GM03348 (cell line): ENCODE measurements around the gene SCN9A.
"Not testable (repeated sequence)": the region's sequence is repeated elsewhere in the genome, so short reads cannot be mapped to it uniquely, and the experiment has no call there.

Experiments used
- DNase-seq: peaks from one replicate; pipeline ENCODE4 v3.0.0; 2012; ENCODE audit warnings: low spot score

The SCN9A gene

DNA sequence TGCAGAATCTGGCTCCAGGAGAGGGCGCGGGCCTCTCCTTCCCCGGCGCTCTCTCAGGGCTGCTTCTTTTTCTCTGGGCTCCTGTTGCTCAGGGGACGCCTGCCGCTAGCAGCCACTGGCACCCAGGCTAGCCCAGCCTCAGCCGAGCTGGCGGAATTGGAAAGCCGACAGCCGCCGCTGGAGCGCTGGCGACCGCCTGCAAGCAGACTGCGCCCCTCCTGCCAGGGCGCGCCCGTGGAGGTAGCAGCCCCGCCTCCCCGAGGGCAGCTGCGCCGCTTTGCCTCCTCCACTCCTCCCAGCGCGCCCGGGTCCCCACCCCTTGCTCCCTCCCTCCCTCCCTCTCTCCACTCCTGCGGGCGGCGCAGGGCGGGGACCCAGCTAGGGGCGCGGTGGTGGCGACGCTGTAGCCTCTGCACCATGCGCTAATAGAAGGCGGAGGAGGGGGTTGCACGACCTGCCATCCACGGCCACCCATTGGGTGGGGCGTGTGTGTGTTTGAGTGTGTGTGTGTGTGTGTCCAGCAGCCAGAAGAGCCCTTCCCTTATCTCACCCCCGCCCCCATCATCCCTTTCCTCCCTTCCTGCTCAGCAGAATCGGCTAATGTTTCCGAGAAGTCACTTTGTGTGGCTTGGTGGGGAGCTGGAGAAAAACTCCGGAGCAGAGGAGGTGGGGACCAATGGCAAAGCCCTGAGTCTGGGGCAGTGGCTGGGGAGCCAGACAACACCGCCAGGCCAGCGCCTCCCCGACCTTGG lies at the start of gene SCN9A:
TSS of gene SCN9A (minus strand) at position 209 of the 752 bp plus-strand sequence. CDS start 64,188 bp downstream, outside the sequence.
- peak; percentile 91 for DNase-seq

GRCh38 chr2:166424841-166425240 lies 49.1 kb upstream of the SCN9A start:
- DNase-seq = no peak

GRCh38 chr2:166419616-166419934 lies 43.8 kb upstream of the SCN9A start:
- DNase-seq = peak; percentile 7

DNA sequence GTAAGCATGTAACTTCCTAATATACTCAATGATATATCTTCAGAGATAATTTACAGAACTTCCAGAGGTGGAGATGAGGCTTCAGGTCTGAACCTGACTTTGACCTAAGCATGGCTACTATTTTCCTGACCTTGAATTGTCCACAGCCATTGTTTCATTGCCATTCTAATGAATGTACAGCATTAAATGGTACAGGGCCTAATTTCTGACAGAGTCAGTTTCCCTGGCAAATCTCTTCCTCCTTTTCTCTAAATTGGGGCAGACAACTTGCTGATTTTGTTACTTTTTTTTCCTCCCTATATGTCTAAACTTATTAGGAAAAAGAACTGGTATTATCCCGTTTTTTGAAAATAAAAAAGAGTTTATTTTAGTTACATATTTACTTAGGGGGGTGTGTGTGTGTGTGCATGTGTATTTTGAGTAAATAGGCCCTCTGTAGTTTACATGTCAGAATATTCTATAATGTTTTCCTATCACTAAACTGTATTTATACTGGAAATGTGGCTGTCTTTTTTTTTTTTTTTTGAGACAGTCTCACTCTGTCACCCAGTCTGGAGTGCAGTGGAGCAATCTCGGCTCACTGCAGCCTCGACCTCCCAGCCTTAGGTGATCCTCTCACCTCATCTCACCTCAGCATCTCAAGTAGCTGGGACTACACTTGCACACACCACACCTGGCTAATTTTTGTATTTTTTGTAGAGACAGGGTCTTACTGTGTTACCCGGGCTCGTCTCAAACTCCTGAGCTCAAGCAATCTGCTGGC lies 43.3 kb upstream of the SCN9A start:
- no peak for DNase-seq

- DNase-seq = peak; percentile 5
Measured at GRCh38 chr2:166417669-166418068, 41.9 kb upstream of the SCN9A start.

DNA sequence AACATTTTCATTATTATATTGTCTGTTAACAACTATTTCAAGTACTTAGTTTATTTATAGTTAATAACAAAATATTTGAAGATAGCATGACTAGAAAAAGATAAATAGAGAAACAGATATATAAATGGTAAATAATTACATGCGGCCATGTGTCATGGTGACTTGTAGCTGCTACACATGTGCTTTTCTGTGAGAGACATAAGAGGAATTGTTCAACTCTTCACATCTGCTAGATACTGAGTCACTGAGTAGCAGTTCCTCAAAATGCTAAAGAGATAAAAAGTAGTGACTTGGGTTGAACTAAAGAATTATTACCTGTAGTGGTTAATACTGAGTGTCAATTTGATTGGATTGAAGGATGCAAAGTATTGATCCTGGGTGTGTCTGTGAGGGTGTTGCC lies 37.5 kb upstream of the SCN9A start:
- DNase-seq = no peak

DNA sequence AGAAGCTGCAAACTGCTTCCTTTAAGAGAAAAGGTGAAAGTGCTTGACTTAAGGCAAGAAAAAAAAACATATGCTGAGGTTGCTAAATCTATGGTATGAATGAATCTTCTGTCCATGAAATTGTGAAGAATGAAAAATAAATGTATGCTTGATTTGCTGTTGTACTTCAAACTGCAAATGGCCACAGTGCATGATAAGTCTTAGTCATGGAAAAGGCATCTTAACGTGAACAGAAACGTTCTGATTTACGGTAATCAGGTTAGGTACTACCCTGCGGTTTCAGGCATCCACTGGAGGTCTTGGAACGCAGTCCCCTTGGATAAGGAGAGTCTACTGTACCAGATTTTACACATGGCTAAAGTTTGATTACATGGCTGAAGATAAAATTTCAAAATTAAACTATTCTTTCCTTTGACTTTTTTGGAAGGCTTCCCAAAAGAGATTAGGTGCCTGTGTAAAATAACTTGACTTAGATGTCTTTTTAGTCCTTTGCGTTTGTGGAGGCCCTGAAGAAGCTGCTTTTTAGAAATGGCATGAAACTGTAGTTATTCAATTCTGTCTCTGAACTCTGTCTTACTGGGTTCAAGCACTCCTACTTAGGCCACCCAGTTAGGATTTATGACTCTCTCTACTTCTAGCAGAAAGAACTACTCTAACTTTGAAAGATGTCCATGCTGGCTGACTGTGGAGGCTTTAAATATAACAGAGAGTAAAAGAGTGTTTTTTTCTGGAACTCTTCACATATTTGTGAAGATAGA lies 35.9 kb upstream of the SCN9A start:
- no peak for DNase-seq

DNA sequence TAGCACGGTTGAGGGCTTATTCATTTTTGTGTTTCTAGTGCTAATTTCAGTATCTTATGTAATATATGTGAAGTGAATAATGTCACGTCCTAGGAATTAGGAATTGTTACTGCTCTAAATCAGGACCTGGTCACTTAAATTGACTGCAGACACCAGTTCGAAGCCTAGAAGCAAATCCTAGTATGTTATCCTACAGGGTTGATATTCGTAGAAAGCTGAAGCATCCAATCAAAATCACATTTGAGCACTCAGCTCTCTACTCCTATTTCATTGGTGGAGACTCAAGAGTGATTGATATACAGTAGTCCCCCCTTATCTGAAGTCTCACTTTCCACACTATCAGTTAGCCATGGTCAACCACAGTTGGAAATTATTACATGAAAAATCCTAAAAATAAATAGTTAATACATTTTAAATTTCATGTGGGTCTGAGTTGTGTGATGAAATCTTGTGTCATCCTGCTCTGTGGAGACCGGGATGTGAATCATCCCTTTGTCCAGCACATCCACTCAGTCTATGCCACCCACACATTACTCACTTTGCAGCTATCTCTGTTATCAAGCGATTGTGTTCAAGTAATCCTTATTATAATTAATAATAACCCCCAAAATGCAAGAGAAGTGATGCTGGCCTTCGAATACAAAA lies 35.2 kb upstream of the SCN9A start:
- DNase-seq = peak; percentile 30

GRCh38 chr2:166407746-166408145 lies 32.0 kb upstream of the SCN9A start:
- not testable (repeated sequence) for DNase-seq

DNA sequence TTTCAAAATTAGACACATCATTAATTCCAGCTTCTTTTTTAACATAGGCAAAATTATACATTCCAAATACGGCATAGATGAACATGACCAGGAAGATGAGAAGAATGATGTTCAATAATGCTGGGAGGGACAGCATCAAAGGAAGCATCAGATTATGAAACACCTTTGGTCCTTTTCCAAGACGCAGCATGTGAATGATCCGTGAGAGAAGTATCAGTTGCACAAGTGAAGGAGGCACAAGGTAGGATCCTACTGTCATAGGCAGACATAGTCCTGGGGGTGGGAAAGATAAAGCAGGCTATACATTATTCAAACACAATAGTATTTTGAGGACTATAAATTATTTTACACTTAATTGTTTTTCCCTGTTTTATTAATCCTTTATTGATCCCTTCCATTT lies 30.6 kb upstream of the SCN9A start:
- DNase-seq = no peak

GRCh38 chr2:166405569-166405926 lies 29.8 kb upstream of the SCN9A start:
- DNase-seq = no peak

DNA sequence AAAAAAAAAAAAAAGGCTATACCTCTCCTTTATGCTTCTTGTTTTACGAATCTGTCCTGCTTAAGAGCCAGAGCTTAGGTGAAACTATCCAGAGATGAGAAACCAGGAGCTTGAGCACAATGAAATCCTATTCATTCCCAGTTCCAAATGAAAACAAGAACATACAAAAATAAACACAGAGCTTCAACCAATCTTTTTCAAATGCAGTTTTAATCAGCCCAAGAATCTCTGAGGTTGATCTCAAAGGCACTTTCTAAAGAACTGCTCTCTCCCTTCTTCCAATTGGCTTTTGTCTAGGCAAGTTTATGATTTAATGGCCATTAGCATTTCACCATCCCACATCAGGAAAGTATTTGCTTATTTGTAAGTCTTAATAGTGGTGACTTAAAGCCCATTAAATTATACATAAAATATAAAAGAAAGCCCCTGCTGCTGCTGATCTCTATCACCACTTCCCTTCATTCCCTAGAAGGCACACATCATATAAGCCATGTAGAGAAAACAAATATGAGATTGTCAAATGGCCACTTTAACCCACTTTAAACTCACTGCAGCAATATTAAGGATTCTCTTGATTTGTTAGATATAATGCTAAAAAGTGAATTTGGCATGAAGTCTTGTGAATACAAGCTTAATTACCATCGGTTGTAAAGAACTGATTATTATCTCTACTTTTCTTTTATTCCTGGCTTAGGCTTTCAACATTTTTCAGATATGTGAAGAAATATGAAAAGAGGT lies 29.3 kb upstream of the SCN9A start:
- DNase-seq = no peak

DNA sequence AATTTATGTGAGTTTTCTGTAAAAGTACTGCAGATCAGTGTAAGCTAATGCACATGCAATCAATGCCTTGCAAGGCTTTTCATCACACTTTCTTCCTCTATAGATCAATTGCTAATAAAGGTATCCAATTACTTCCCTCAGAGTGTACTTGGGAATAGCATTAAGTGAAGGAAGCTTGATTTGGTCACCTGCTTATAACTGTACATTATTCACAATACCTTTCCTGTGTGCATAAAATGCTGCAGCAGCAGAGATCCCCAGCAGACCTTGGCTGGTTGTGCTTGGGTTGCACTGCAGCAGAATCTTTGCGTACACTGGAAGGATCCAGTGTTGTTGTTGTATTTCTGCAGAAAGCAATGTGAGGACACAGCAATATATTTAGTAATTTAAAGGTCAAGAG lies 18.5 kb upstream of the SCN9A start:
- DNase-seq = no peak

DNA sequence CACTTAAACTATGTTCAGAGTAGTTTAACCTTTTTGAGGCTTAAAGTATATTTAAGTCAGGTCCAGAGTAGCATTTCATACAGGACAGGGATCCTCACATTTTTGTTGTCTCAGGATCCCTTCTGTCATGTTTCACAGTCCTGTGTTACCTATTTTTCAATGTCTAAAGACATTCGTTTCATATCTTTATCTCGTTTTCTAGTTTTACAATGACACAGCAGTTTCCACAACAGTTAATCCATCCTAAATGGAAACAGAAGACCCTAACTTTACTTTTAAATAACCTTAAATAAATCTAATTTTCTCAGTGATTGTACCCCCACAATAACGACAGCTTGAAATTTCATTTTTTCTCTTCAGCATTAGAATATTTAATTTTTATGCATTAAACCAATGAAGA lies 17.3 kb upstream of the SCN9A start:
- no peak for DNase-seq

DNA sequence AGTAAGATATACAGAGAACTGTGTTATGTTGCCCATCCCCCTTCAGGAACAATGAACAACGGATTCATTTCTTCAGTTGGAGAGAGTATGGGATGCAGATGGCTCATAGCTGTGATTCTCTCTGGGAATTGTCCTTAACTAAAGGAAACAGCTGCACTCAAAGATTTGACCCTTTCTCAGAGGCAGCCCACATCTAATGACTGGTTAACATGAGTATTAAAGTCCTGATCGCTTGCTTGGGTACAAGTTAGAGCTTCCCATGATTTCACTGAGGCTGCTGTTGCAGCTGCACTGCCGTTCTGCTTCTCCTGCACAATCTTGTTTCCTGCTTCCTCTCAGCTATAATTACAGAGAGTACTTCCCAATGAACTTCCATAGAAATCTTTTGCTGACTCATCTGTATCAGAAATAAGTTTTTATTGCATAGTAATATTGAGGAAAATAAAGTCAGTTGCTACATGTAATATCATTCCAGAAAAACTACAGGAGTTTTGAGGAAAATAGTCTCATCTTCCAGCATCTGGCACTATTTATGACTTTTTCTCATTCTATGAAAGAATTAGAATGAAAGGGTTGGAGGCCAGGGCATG lies 12.8 kb upstream of the SCN9A start:
- peak; percentile 2 for DNase-seq

GRCh38 chr2:166385313-166385712 lies 9.6 kb upstream of the SCN9A start:
- DNase-seq = no peak

GRCh38 chr2:166384774-166385173 lies 9.0 kb upstream of the SCN9A start:
- DNase-seq = peak; percentile 40

GRCh38 chr2:166382448-166382847 lies 6.7 kb upstream of the SCN9A start:
- no peak for DNase-seq

GRCh38 chr2:166380615-166381014 lies 4.9 kb upstream of the SCN9A start:
- DNase-seq = no peak

DNA sequence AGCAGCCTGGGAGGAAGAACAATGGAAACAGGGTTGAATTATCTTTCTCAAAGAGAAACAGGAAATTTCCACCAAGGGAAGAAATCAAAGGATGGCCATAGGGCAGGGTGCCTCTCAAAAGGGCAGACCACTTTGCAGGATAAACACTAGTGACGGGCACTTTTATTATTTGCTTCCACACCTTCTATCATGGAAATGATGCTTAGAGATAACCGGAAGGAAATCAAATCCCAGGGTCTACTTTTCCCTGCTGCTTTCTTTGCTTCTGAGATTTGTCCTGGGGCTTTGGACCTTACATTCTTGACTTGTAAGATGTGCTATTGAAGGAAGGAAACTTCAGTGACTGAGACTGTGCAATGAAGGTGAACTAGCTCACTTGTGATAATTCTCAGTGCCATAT lies 1.1 kb upstream of the SCN9A start:
- DNase-seq = no peak

GRCh38 chr2:166376488-166376828 lies 714 bp upstream of the SCN9A start:
- DNase-seq = no peak
